ENCODE results near the gene SPI1. TPM values are rescaled to one million over a fixed set of nuclear protein-coding genes. Genes with fewer than 3 reads are reported as not detected.

SPI1 gene
- total and polyA plus RNA-seq, 2 donors: 5.2 to 21.0 TPM

- no peak for DNase-seq (ENCODE audit: extremely low spot score)
- WGBS: 69% methylated on average over 7 of the region's 7 CpGs
- H3K36me3 ChIP-seq (ENCODE audit: insufficient read depth): no peaks in the 10 kb centered on the region
- no peaks in the 10 kb centered on the region for H3K4me1 ChIP-seq (ENCODE audit: insufficient read depth)
- H3K27ac ChIP-seq (ENCODE audit: low read depth): no peak overlapping the region
- no peak overlapping the region for H3K4me3 ChIP-seq (ENCODE audit: low read depth, low read length)
These were observed 5.9 kb downstream of the SPI1 start for GRCh38 chr11:47372422-47372821.

DNA sequence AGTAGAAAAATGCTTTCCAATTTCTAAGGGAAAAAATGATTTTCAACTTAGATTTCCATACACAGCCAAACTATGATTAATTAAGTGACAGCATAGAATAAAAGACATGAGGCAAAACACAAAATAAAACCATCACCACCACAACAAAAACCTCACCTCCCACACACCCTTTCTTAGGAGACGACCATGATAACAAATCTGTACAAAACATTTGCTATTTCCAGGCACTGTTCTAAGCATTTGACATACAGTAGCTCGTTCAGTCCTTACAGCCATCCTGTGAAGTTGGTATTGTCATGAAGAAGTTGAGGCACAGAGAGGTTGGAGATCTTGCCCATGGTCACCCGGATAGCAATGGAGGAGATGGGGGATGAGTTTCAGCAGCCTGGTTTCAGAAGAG is 8.7 kb downstream of the SPI1 start:
- WGBS: 59% methylated on average over 3 of the region's 3 CpGs
- no peak overlapping the region for H3K27ac ChIP-seq (ENCODE audit: low read depth)
- H3K4me3 ChIP-seq (ENCODE audit: low read depth, low read length): no peak overlapping the region
- DNase-seq (ENCODE audit: extremely low spot score): no peak
- H3K4me1 ChIP-seq (ENCODE audit: insufficient read depth): no peaks in the 10 kb centered on the region
- H3K36me3 ChIP-seq (ENCODE audit: insufficient read depth): no peaks in the 10 kb centered on the region

DNA sequence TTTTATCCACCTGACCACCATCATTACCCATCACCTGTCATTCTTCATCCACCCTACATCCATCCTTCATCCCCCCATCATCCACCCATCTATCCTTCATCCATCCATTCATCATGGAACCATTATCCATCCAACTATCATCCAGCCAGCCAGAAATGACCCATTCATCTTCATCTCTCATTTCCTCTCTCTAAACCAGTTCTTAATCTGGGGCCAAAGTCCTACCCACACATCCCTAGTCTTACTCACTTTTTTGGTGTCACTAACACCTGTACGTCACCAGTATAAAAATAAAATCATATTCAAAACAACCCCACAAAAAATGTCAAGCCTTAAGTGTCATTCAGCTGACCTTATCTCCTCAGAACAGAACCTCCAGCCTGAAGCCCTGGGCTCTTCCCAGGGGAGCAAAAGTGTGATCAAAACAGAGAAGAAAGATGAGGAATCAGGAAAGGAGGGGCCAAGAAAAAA is 12.3 kb downstream of the SPI1 start:
- no peak for DNase-seq (ENCODE audit: extremely low spot score)
- no peaks in the 10 kb centered on the region for H3K4me1 ChIP-seq (ENCODE audit: insufficient read depth)
- H3K27ac ChIP-seq (ENCODE audit: low read depth): no peak overlapping the region
- H3K4me3 ChIP-seq (ENCODE audit: low read depth, low read length): no peak overlapping the region
- H3K36me3 ChIP-seq (ENCODE audit: insufficient read depth): no peaks in the 10 kb centered on the region
- 79% methylated on average over 1 of the region's 1 CpG for WGBS

DNA sequence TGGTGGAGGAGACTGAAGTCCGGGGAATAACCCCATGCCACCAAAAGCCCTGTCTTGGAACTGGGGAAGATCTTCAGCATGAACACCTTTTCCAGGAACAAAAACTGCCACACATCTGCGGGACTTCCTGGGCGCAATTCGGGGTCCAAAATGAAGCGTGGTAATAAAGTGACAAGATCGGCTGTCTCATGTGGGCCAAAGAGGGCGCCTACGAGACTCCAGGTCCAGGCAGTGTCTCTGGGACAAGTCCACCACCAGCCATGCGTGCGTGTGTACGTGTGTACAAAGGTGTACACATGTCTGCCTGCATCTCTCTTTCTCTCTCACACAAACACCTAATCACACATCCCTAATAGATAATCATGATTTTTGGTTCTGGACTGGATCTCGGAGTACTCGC is 16.9 kb downstream of the SPI1 start:
- Histone ChIP-seq H3K36me3 (ENCODE audit: insufficient read depth) (no peaks in the 10 kb centered on the region), H3K4me3 (ENCODE audit: low read depth, low read length) (no peak overlapping the region), H3K4me1 (ENCODE audit: insufficient read depth) (no peaks in the 10 kb centered on the region), H3K27ac (ENCODE audit: low read depth) (no peak overlapping the region)
- WGBS: 81% methylated on average over 13 of the region's 13 CpGs
- DNase-seq (ENCODE audit: extremely low spot score): no peak

GRCh38 chr11:47360341-47360740 is 18.0 kb downstream of the SPI1 start:
- DNase-seq (ENCODE audit: extremely low spot score): no peak
- H3K4me3 ChIP-seq (ENCODE audit: low read depth, low read length): no peak overlapping the region
- no peak overlapping the region for H3K27ac ChIP-seq (ENCODE audit: low read depth)
- no peaks in the 10 kb centered on the region for H3K36me3 ChIP-seq (ENCODE audit: insufficient read depth)
- H3K4me1 ChIP-seq (ENCODE audit: insufficient read depth): peaks cover 1% of the 10 kb centered on the region
- WGBS: 95% methylated on average over 15 of the region's 15 CpGs

GRCh38 chr11:47359586-47359985 is 18.8 kb downstream of the SPI1 start:
- no peak for DNase-seq (ENCODE audit: extremely low spot score)
- WGBS: 71% methylated on average over 17 of the region's 17 CpGs
- Histone ChIP-seq H3K36me3 (ENCODE audit: insufficient read depth) (no peaks in the 10 kb centered on the region), H3K27ac (ENCODE audit: low read depth) (no peak overlapping the region), H3K4me1 (ENCODE audit: insufficient read depth) (peaks cover 2% of the 10 kb centered on the region), H3K4me3 (ENCODE audit: low read depth, low read length) (no peak overlapping the region)

GRCh38 chr11:47359162-47359561 is 19.2 kb downstream of the SPI1 start:
- DNase-seq (ENCODE audit: extremely low spot score): no peak
- H3K4me3 ChIP-seq (ENCODE audit: low read depth, low read length): no peak overlapping the region
- H3K4me1 ChIP-seq (ENCODE audit: insufficient read depth): peaks cover 2% of the 10 kb centered on the region
- no peak overlapping the region for H3K27ac ChIP-seq (ENCODE audit: low read depth)
- WGBS: 88% methylated on average over 7 of the region's 7 CpGs
- H3K36me3 ChIP-seq (ENCODE audit: insufficient read depth): no peaks in the 10 kb centered on the region

GRCh38 chr11:47358731-47359051 is 19.7 kb downstream of the SPI1 start:
- WGBS: 86% methylated on average over 14 of the region's 14 CpGs
- H3K4me1 ChIP-seq (ENCODE audit: insufficient read depth): peaks cover 2% of the 10 kb centered on the region
- H3K27ac ChIP-seq (ENCODE audit: low read depth): no peak overlapping the region
- H3K36me3 ChIP-seq (ENCODE audit: insufficient read depth): no peaks in the 10 kb centered on the region
- no peak overlapping the region for H3K4me3 ChIP-seq (ENCODE audit: low read depth, low read length)
- no peak for DNase-seq (ENCODE audit: extremely low spot score)

DNA sequence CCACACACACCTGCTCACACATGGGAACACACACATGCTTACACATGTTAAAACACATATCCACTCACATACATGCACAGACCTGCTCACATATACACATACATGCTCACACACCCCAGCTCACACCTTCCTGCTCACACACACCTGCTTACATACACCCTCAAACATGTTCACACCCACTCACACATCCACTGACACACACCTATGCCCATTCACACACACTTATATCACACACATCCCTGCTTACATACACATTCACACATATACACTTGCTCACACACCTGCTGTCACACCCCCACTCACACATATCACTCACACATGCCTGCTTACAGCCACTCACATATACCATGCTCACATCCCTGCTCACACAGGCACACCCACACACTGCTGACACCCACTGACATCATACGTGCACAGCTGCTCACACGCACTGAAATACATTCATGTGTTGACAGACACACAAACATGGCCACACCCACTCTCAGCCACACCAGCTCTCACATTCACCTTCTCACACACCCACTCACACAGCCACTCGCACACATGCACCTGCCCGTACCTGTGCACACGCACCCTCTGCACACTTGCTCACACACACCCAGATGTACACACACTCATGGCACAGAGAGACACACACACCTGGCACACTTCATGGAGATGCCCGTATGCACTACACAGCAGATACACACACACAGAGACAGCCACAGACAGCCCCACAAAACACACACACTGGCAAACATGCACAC is 20.2 kb downstream of the SPI1 start:
- no peaks in the 10 kb centered on the region for H3K36me3 ChIP-seq (ENCODE audit: insufficient read depth)
- WGBS: 91% methylated on average over 6 of the region's 6 CpGs
- H3K27ac ChIP-seq (ENCODE audit: low read depth): no peak overlapping the region
- H3K4me3 ChIP-seq (ENCODE audit: low read depth, low read length): no peak overlapping the region
- H3K4me1 ChIP-seq (ENCODE audit: insufficient read depth): peaks cover 2% of the 10 kb centered on the region
- no peak for DNase-seq (ENCODE audit: extremely low spot score)

DNA sequence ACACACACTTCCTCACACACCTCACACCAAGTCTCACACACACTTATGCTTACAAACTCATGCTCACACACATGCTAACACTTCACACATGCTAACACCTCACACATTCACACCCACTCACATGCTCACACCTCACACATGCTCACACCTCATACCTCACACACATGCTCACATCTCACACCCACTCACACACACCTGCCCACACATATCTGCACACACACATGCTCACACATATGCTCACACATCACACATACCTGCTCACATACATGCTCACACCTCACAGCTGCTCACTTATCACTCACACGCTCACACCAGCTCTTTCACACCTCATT is 21.4 kb downstream of the SPI1 start:
- no peak overlapping the region for H3K27ac ChIP-seq (ENCODE audit: low read depth)
- no peak for DNase-seq (ENCODE audit: extremely low spot score)
- H3K36me3 ChIP-seq (ENCODE audit: insufficient read depth): no peaks in the 10 kb centered on the region
- H3K4me3 ChIP-seq (ENCODE audit: low read depth, low read length): no peak overlapping the region
- H3K4me1 ChIP-seq (ENCODE audit: insufficient read depth): peaks cover 2% of the 10 kb centered on the region
- 100% methylated on average over 1 of the region's 1 CpG for WGBS

GRCh38 chr11:47356129-47356997 is 22.0 kb downstream of the SPI1 start:
- WGBS: 89% methylated on average over 9 of the region's 9 CpGs
- no peak overlapping the region for H3K4me3 ChIP-seq (ENCODE audit: low read depth, low read length)
- no peak overlapping the region for H3K27ac ChIP-seq (ENCODE audit: low read depth)
- no peak for DNase-seq (ENCODE audit: extremely low spot score)
- peaks cover 2% of the 10 kb centered on the region for H3K4me1 ChIP-seq (ENCODE audit: insufficient read depth)
- no peaks in the 10 kb centered on the region for H3K36me3 ChIP-seq (ENCODE audit: insufficient read depth)

DNA sequence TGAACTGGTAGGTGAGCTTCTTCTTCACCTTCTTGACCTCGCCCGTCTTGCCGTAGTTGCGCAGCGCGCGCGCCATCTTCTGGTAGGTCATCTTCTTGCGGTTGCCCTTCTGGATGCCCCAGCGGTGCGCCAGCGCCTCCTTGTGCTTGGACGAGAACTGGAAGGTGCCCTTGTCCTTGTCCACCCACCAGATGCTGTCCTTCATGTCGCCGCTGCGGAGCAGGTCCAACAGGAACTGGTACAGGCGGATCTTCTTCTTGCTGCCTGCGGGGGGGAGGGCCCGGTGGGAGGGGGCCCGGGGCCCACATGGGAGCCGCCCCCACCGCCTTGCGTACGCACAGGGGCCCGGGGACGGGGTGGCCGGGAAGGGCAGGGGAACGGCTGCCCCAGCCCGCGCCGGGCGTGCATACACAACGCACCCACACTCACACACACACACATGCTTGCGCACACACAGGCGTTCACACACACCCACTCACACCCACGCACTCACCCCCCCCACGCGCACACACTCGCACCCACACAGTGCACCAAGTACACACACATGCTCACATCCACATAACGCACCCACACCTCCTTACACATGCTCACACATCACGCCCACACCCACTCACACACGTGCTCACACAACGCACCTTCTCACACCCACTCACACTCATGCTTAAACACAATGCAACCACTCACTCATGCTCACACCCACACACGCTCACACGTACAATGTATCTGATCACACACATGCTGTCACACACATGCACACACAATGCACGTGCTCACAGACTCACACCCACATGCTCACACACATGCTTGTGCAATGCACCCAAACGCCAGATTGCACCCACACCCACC is 22.8 kb downstream of the SPI1 start:
- 29% methylated on average over 47 of the region's 47 CpGs for WGBS
- Histone ChIP-seq H3K4me3 (ENCODE audit: low read depth, low read length) (peak overlapping the region; percentile 44), H3K36me3 (ENCODE audit: insufficient read depth) (no peaks in the 10 kb centered on the region), H3K4me1 (ENCODE audit: insufficient read depth) (peaks cover 2% of the 10 kb centered on the region), H3K27ac (ENCODE audit: low read depth) (no peak overlapping the region)
- DNase-seq (ENCODE audit: extremely low spot score): peak; percentile 68

GRCh38 chr11:47354913-47355282 is 23.4 kb downstream of the SPI1 start:
- peaks cover 2% of the 10 kb centered on the region for H3K4me1 ChIP-seq (ENCODE audit: insufficient read depth)
- peak overlapping the region; percentile 44 for H3K4me3 ChIP-seq (ENCODE audit: low read depth, low read length)
- no peak for DNase-seq (ENCODE audit: extremely low spot score)
- no peaks in the 10 kb centered on the region for H3K36me3 ChIP-seq (ENCODE audit: insufficient read depth)
- 13% methylated on average over 32 of the region's 32 CpGs for WGBS
- H3K27ac ChIP-seq (ENCODE audit: low read depth): no peak overlapping the region

Measured in urinary bladder (tissue), 4 donors.